HEK293 (cell line): ENCODE measurements around the gene JAKMIP1.

ENCODE experiments used
- CTCF ChIP-seq: fragments of 450-650 bp; formaldehyde crosslinking; IDR thresholded peaks from 2 replicates; pipeline ENCODE4 v1.5.1; 2016; ENCODE audit warnings: missing biosample characterization, missing genetic modification characterization
- KLF16 ChIP-seq: fragments of 450-650 bp; formaldehyde crosslinking; IDR thresholded peaks from 2 replicates; pipeline ENCODE4 v1.5.1; 2017; ENCODE audit warnings: missing biosample characterization, missing genetic modification characterization
- ZBTB17 ChIP-seq: fragments of 450-650 bp; formaldehyde crosslinking; IDR thresholded peaks from 2 replicates; pipeline ENCODE4 v1.5.1; 2016; ENCODE audit warnings: missing biosample characterization, missing genetic modification characterization
- ZFP41 ChIP-seq: fragments of 450-650 bp; formaldehyde crosslinking; IDR thresholded peaks from 2 replicates; pipeline ENCODE4 v1.5.1; 2016; ENCODE audit warnings: missing biosample characterization, missing genetic modification characterization, borderline replicate concordance
- ZNF24 ChIP-seq: fragments of 450-650 bp; formaldehyde crosslinking; IDR thresholded peaks from 2 replicates; pipeline ENCODE4 v1.5.1; 2016; ENCODE audit warnings: missing biosample characterization, missing genetic modification characterization
- ZNF280D ChIP-seq: fragments of 450-650 bp; formaldehyde crosslinking; IDR thresholded peaks from 2 replicates; pipeline ENCODE4 v1.5.1; 2016; ENCODE audit warnings: missing biosample characterization, missing genetic modification characterization
- ZNF621 ChIP-seq: fragments of 450-650 bp; formaldehyde crosslinking; IDR thresholded peaks from 2 replicates; pipeline ENCODE4 v1.5.1; 2017; ENCODE audit warnings: missing biosample characterization, missing genetic modification characterization
- TF ChIP-seq, protein P1 (sequence below): fragments of 450-650 bp; formaldehyde crosslinking; IDR thresholded peaks from 2 replicates; pipeline ENCODE4 v1.5.1; 2016; ENCODE audit warnings: missing biosample characterization, missing genetic modification characterization

DNA sequence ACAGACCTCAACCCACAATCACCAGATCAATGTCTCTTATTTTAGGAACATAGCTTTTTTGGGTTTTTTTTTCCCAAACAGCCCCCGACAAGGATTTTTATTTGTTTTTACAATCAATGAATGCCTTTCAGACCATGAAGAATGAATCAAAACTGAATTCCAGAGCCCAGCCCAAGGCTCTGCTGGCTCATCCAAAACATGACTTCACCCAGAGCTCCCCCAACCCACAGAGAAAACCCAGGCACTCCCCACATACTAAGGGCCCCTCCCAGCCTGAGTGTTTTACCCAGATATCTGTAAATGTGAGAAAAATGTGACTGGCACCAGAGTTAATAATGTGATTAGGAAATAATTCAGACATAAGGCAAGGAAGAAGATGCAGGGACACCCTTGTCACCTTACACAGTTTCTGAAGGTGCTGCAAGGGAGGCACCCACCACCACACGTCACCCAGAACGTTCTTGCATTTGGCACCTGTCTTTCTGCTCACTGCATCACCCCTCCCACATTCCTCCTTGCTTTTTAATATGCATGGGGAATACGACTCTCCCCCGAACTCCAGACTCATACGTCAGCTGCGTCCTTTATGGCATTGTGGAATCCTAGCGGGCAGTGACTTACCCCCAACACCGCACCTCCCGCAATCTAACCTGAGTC is 134.3 kb downstream of the JAKMIP1 start:
- no peak for TF ChIP-seq ZFP41 (tag by site-specific recombination)
- TF ChIP-seq ZBTB17 (tag by site-specific recombination) = no peak
- TF ChIP-seq ZNF621 = no peak
- no peak for TF ChIP-seq CTCF (tag by site-specific recombination)
- TF ChIP-seq, protein P1, sequence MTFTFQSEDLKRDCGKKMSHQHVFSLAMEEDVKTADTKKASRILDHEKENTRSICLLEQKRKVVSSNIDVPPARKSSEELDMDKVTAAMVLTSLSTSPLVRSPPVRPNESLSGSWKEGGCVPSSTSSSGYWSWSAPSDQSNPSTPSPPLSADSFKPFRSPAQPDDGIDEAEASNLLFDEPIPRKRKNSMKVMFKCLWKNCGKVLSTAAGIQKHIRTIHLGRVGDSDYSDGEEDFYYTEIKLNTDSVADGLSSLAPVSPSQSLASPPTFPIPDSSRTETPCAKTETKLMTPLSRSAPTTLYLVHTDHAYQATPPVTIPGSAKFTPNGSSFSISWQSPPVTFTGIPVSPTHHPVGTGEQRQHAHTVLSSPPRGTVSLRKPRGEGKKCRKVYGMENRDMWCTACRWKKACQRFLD (tag by site-specific recombination) = no peak
- TF ChIP-seq ZNF24 (tag by site-specific recombination) = no peak
- no peak for TF ChIP-seq KLF16
- no peak for TF ChIP-seq ZNF280D
